HepG2 (cell line): ENCODE measurements around the gene PIK3CA. TPM values are rescaled to one million over a fixed set of nuclear protein-coding genes. Genes with fewer than 3 reads are reported as not detected.
A peak's percentile ranks its signal among the peaks of the same experiment; 100 is the strongest.

ENCODE experiments used
- BRD4 ChIP-seq: sonication (generic); formaldehyde crosslinking; IDR thresholded peaks from 2 replicates; pipeline ENCODE4 v1.4.0; 2020; ENCODE audit warnings: missing genetic modification reagents
- EZH2 ChIP-seq: conservative IDR thresholded peaks from 2 replicates; pipeline ENCODE4 v1.6.1; 2012; ENCODE audit warnings: mild to moderate bottlenecking, low read depth, low read length, moderate library complexity
- HIVEP1 ChIP-seq: sonication (generic); formaldehyde crosslinking; IDR thresholded peaks from 2 replicates; pipeline ENCODE4 v1.4.0; 2020; ENCODE audit warnings: mild to moderate bottlenecking, missing genetic modification reagents
- KLF9 ChIP-seq: IDR thresholded peaks from 2 replicates; pipeline ENCODE4 v1.6.1; 2016; ENCODE audit warnings: low read depth
- MTF2 ChIP-seq: sonication (generic); formaldehyde crosslinking; IDR thresholded peaks from 2 replicates; pipeline ENCODE4 v1.5.0; 2020; ENCODE audit warnings: missing genetic modification reagents, borderline replicate concordance
- NCOA2 ChIP-seq: sonication (generic); formaldehyde crosslinking; IDR thresholded peaks from 2 replicates; pipeline ENCODE4 v1.8.0; 2022; ENCODE audit warnings: inconsistent platforms
- NR2F2 ChIP-seq: IDR thresholded peaks from 2 replicates; pipeline ENCODE4 v1.6.1; 2012; ENCODE audit warnings: low read depth, inconsistent platforms, borderline replicate concordance
- RERE ChIP-seq: IDR thresholded peaks from 2 replicates; pipeline ENCODE4 v1.6.1; 2016; ENCODE audit warnings: low read depth, missing genetic modification reagents, missing compliant biosample characterization
- THAP11 ChIP-seq: IDR thresholded peaks from 2 replicates; pipeline ENCODE4 v1.6.1; 2016; ENCODE audit warnings: missing biosample characterization, missing genetic modification reagents
- UBTF ChIP-seq: sonication (generic); formaldehyde crosslinking; IDR thresholded peaks from 2 replicates; pipeline ENCODE4 v1.4.0; 2020; ENCODE audit warnings: mild to moderate bottlenecking, missing genetic modification reagents
- ZFX ChIP-seq: sonication (generic); formaldehyde crosslinking; IDR thresholded peaks from 2 replicates; pipeline ENCODE4 v1.4.0; 2020; ENCODE audit warnings: mild to moderate bottlenecking, low read depth, missing genetic modification reagents, moderate library complexity
- ZNF260 ChIP-seq: sonication (generic); formaldehyde crosslinking; IDR thresholded peaks from 2 replicates; pipeline ENCODE4 v1.4.0; 2020; ENCODE audit warnings: missing genetic modification reagents, low read depth, mild to moderate bottlenecking, borderline replicate concordance
- ZNF503 ChIP-seq: sonication (generic); formaldehyde crosslinking; IDR thresholded peaks from 2 replicates; pipeline ENCODE4 v1.4.0; 2020; ENCODE audit warnings: missing genetic modification reagents
- polyA plus RNA-seq, 8 experiments: library from polyadenylated mRNA; depleted of rRNA in 3 of 8; stranded (reverse) in 7 of 8; unstranded in 1 of 8; fragments of >200 nt; fragmentation: Illumina TruSeq in 4 of 8; extraction: Trizol in 4 of 8; gene quantifications; 2 replicates each; pipeline versions ENCODE4 v1.2.1 to v1.2.3, GENCODE V29; 2011 to 2016; ENCODE audit warnings: low read depth in 4 of 8, missing spikeins in 1 of 8, mixed read lengths in 1 of 8; ENCODE audit not compliant: insufficient read depth in 1 of 8
- total RNA-seq, 5 experiments: library from RNA; depleted of rRNA; stranded (reverse); fragments of >200 nt; fragmentation: Illumina TruSeq; extraction: Trizol; gene quantifications; 2 replicates each; pipeline ENCODE4 v1.2.3, GENCODE V29; 2016; ENCODE audit warnings: low read depth in 1 of 5
- TF ChIP-seq, protein P1 (sequence below): sonication (generic); formaldehyde crosslinking; IDR thresholded peaks from 2 replicates; pipeline ENCODE4 v1.4.0; 2020; ENCODE audit warnings: missing genetic modification reagents
- TF ChIP-seq, protein P2 (sequence below): sonication (generic); formaldehyde crosslinking; IDR thresholded peaks from 2 replicates; pipeline ENCODE4 v1.4.0; 2020; ENCODE audit warnings: missing genetic modification reagents

The PIK3CA gene
- total and polyA plus RNA-seq, 2 of the 13 experiments (the other 11 are each of a cell fraction or from before 2014, with no cell fraction given): 5.7 to 11.4 TPM

DNA sequence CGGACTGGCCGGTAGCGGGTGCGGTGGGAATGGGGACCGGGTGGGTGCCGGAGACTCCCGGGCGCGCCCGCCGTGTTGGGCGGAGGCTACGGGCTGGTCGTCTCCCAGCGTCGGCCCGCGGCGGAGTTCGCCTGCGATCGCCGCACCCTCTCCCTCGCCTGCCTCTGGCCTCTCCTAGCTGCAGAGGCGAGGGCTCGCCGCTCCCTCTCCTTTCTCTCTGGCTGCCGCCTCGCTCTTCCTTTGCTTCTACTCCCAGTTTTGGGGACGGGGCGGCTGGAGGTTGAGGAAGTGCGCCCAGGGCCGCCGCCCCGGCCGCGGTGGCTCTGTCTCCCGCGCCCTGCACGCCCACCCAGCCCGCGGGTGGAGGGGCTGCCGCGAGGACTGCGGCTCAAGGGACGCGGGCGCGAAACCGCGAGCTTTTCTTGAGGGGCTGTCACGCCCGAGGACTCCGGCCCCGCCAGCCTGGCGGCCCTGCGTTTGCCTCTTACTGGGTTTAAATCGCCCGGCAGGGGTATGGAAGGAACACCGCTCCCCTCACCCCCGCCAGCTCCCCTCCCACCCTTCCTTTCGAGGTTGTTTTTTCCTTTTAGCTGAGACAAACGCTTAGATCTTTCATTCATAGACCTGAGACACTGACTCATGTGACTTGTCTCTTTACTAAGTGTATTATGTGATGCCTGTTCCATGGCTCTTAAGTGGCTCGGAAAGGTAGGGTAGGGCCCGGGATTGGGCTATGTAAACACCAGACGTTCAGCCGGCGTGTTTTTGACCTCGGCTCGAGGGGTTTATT, 654 bp downstream of the PIK3CA start (continued):
- TF ChIP-seq RERE (no peak), NCOA2 (CRISPR knock-in tag) (no peak), MTF2 (no peak), UBTF (peak; percentile 97), THAP11 (peak; percentile 2; the same call in 1 of the 2 replicates), NR2F2 (no peak), EZH2 (no peak), KLF9 (CRISPR knock-in tag) (no peak), ZFX (CRISPR knock-in tag) (peak; percentile 36), ZNF260 (CRISPR knock-in tag) (no peak), BRD4 (no peak), ZNF503 (CRISPR knock-in tag) (no peak), HIVEP1 (no peak)
- TF ChIP-seq, protein P1, sequence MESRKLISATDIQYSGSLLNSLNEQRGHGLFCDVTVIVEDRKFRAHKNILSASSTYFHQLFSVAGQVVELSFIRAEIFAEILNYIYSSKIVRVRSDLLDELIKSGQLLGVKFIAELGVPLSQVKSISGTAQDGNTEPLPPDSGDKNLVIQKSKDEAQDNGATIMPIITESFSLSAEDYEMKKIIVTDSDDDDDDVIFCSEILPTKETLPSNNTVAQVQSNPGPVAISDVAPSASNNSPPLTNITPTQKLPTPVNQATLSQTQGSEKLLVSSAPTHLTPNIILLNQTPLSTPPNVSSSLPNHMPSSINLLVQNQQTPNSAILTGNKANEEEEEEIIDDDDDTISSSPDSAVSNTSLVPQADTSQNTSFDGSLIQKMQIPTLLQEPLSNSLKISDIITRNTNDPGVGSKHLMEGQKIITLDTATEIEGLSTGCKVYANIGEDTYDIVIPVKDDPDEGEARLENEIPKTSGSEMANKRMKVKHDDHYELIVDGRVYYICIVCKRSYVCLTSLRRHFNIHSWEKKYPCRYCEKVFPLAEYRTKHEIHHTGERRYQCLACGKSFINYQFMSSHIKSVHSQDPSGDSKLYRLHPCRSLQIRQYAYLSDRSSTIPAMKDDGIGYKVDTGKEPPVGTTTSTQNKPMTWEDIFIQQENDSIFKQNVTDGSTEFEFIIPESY (CRISPR knock-in tag): no peak
- TF ChIP-seq, protein P2, sequence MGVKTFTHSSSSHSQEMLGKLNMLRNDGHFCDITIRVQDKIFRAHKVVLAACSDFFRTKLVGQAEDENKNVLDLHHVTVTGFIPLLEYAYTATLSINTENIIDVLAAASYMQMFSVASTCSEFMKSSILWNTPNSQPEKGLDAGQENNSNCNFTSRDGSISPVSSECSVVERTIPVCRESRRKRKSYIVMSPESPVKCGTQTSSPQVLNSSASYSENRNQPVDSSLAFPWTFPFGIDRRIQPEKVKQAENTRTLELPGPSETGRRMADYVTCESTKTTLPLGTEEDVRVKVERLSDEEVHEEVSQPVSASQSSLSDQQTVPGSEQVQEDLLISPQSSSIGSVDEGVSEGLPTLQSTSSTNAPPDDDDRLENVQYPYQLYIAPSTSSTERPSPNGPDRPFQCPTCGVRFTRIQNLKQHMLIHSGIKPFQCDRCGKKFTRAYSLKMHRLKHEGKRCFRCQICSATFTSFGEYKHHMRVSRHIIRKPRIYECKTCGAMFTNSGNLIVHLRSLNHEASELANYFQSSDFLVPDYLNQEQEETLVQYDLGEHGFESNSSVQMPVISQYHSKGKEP (CRISPR knock-in tag): no peak
